Endothelial cell (in vitro differentiated cells): ENCODE results near the gene GDF15. TPM values are rescaled to one million over a fixed set of nuclear protein-coding genes. Genes with fewer than 3 reads are reported as not detected.
"Not testable (repeated sequence)": the region's sequence is repeated elsewhere in the genome, so short reads cannot be mapped to it uniquely, and the experiment has no call there.

Experiments used
- DNase-seq: peaks from one replicate; pipeline ENCODE4 v3.0.0; 2021; ENCODE audit warnings: low spot score
- H3K27ac Mint-ChIP-seq: one replicate; pipeline ENCODE4 v1.8.0; 2021; ENCODE audit warnings: mixed read lengths, inconsistent platforms; ENCODE audit not compliant: unreplicated experiment
- H3K27me3 Mint-ChIP-seq: one replicate; pipeline ENCODE4 v1.8.0; 2021; ENCODE audit warnings: mild to moderate bottlenecking, moderate library complexity, mixed read lengths, inconsistent platforms; ENCODE audit not compliant: unreplicated experiment
- H3K36me3 Mint-ChIP-seq: one replicate; pipeline ENCODE4 v1.8.0; 2021; ENCODE audit warnings: mild to moderate bottlenecking, low read depth, mixed read lengths, inconsistent platforms; ENCODE audit not compliant: unreplicated experiment
- H3K4me1 Mint-ChIP-seq: one replicate; pipeline ENCODE4 v1.8.0; 2021; ENCODE audit warnings: mild to moderate bottlenecking, mixed read lengths, inconsistent platforms; ENCODE audit not compliant: unreplicated experiment
- H3K4me3 Mint-ChIP-seq: one replicate; pipeline ENCODE4 v1.8.0; 2021; ENCODE audit warnings: mild to moderate bottlenecking, mixed read lengths, inconsistent platforms; ENCODE audit not compliant: unreplicated experiment
- H3K9me3 Mint-ChIP-seq: one replicate; pipeline ENCODE4 v1.8.0; 2021; ENCODE audit warnings: mixed read lengths, inconsistent platforms; ENCODE audit not compliant: unreplicated experiment
- total RNA-seq: library from RNA; stranded (reverse); fragmentation: NEBNext Ultra II Directional; extraction: Animal tissue kit (Norgen Biotek cat#: 25700); gene quantifications from one replicate; pipeline ENCODE4 v1.2.1, GENCODE V29; 2021; ENCODE audit not compliant: unreplicated experiment
- TF ChIP-seq, protein P1 (sequence below): fragments of 200-600 bp; sonication (generic); IDR thresholded peaks from one replicate; pipeline ENCODE4 v1.5.0; 2021; ENCODE audit warnings: antibody characterized with exemption; ENCODE audit not compliant: unreplicated experiment

GDF15 gene
- total RNA-seq, 1 donor from 2014 or later, result 1.3 TPM

DNA sequence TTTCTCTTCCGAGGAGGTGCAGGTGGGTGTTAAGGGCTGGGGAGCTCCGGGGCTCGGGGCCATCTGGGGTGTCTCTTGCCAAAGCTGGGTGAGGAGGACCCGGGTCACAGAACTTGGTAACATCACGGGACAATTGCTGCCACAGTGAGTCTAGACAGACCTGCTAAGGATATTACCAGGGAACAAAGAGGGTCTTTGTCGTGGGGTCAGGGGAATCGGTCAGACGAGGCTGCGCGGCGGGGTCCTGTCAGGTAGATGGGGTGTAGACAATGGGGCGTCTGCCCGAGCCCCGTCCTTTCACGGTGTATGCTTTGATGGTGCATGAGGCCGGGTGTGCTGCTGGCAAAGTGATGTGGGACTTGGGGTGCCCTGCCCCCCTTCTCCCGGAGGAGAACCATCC, 37.8 kb upstream of the GDF15 start:
- H3K27ac Mint-ChIP-seq, result no peak overlapping the region
- peaks cover 12% of the 10 kb centered on the region for H3K36me3 Mint-ChIP-seq
- TF ChIP-seq, protein P1, sequence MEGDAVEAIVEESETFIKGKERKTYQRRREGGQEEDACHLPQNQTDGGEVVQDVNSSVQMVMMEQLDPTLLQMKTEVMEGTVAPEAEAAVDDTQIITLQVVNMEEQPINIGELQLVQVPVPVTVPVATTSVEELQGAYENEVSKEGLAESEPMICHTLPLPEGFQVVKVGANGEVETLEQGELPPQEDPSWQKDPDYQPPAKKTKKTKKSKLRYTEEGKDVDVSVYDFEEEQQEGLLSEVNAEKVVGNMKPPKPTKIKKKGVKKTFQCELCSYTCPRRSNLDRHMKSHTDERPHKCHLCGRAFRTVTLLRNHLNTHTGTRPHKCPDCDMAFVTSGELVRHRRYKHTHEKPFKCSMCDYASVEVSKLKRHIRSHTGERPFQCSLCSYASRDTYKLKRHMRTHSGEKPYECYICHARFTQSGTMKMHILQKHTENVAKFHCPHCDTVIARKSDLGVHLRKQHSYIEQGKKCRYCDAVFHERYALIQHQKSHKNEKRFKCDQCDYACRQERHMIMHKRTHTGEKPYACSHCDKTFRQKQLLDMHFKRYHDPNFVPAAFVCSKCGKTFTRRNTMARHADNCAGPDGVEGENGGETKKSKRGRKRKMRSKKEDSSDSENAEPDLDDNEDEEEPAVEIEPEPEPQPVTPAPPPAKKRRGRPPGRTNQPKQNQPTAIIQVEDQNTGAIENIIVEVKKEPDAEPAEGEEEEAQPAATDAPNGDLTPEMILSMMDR, result no peak
- H3K4me3 Mint-ChIP-seq, result no peak overlapping the region
- no peak for DNase-seq
- H3K4me1 Mint-ChIP-seq, result peaks cover 5% of the 10 kb centered on the region
- H3K27me3 Mint-ChIP-seq, result peaks cover 3% of the 10 kb centered on the region
- no peaks in the 10 kb centered on the region for H3K9me3 Mint-ChIP-seq

DNA sequence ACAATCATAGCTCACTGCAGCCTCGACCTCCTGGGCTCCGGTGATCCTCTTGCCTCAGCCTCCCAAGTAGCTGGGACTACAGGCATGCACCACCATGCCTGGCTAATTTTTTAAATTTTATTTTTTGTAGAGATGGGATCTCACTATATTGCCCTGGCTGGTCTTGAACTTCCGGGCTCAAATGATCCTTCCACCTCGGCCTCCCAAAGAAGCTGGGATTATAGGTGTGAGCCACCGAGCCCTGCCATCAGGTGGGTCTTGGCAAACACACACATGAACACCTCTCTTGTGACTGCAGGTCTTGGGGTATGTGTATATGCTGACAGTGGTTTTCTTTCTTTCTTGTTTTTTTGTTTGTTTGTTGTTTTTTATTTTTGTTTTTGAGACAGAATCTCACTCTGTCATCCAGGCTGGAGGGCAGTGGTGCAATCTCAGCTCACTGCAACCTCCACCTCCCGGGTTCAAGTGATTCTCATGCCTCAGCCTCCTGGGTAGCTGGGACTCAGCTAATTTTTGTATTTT, 37.1 kb upstream of the GDF15 start:
- H3K4me1 Mint-ChIP-seq, H3K27ac Mint-ChIP-seq, DNase-seq, H3K9me3 Mint-ChIP-seq, H3K4me3 Mint-ChIP-seq, H3K27me3 Mint-ChIP-seq: not testable (repeated sequence)
- peaks cover 14% of the 10 kb centered on the region for H3K36me3 Mint-ChIP-seq

DNA sequence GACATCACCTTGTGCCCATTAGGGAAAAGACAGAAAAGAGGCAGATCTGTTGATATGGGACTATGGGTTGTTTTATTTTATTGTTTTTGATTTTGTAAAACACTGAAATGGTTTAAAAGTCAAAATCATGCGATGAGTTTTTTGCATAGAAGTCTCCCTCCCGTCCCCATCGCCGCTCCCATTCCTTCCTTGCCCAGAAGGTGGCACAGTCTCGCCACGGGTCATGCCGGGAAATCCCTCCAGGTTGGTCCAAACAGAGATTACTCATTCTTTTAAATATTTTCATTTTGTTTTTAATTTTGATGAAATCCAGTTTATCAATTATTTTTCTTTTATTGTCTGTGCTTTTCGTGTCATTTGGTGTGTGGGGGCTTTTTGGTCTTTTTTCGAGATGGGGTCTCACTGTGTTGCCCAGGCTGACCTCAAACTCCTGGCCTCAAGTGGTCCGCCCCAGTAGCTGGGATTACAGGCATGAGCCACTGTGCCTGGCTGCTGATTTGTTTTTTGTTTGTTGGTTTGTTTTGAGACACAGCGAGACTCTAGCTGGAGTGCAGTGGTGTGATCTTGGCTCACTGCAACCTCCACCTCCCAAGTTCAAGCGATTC, 36.3 kb upstream of the GDF15 start:
- DNase-seq, result peak; percentile 61
- H3K27me3 Mint-ChIP-seq, result peaks cover 8% of the 10 kb centered on the region
- TF ChIP-seq, protein P1, result peak; percentile 54
- H3K27ac Mint-ChIP-seq, result no peak overlapping the region
- H3K36me3 Mint-ChIP-seq, result peaks cover 9% of the 10 kb centered on the region
- no peak overlapping the region for H3K4me3 Mint-ChIP-seq
- H3K4me1 Mint-ChIP-seq, result peaks cover 5% of the 10 kb centered on the region
- no peaks in the 10 kb centered on the region for H3K9me3 Mint-ChIP-seq

DNA sequence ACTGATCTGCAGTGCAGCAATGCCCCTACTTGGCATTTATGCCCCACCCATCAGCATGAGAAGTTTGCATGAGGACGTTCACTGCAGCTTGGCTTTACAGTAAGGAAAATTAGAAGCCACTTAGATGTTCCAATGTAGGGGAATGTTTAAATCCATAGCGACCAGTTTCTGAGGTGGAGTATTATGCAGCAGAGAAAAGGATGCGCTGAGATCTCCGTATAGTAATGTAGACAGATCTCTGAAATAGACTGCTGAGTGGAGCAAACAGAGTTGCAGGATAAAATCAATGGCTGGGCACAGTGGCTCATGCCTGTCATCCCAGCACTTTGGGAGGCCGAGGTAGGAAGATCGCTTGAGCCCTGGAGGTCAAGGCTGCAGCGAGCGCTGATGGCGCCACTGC, 35.5 kb upstream of the GDF15 start:
- TF ChIP-seq, protein P1, result no peak
- peaks cover 5% of the 10 kb centered on the region for H3K4me1 Mint-ChIP-seq
- H3K4me3 Mint-ChIP-seq, result no peak overlapping the region
- no peak for DNase-seq
- no peaks in the 10 kb centered on the region for H3K9me3 Mint-ChIP-seq
- peak overlapping the region; percentile 61 for H3K27ac Mint-ChIP-seq
- H3K36me3 Mint-ChIP-seq, result peaks cover 11% of the 10 kb centered on the region
- peaks cover 6% of the 10 kb centered on the region for H3K27me3 Mint-ChIP-seq

DNA sequence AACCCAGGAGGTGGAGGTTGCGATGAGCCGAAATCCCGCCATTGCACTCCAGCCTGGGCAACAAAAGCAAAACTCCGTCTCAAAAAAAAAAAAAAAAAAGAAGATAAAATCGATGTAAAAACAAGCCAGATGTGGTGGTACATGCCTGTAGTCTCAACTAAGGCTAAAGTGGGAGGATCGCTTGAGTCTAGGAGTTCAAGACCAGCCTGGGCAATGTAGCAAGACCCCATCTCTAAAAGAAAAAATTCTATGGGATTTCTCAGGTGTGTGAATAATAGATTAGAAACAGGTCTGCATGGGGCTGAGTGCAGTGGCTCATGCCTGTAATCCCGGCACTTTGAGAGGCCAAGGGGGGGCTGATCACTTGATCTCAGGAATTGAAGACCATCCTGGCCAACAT, 34.4 kb upstream of the GDF15 start:
- Mint-ChIP-seq H3K4me3 (no peak overlapping the region), H3K9me3 (no peaks in the 10 kb centered on the region), H3K36me3 (peaks cover 13% of the 10 kb centered on the region), H3K4me1 (no peaks in the 10 kb centered on the region), H3K27me3 (peaks cover 6% of the 10 kb centered on the region), H3K27ac (no peak overlapping the region)
- TF ChIP-seq, protein P1, result no peak
- no peak for DNase-seq
